Measurements from ENCODE around the gene ANKRD62.

GRCh38 chr18:12087471-12088025 is 6.1 kb upstream of the ANKRD62 start:
- TF ChIP-seq CTCF (IDR thresholded peaks at IDR 0.05) (no peak), POLR2A (IDR thresholded peaks at IDR 0.05) (no peak)

Data from right lobe of liver (tissue), 4 donors.